SK-N-SH treated with all-trans-retinoic acid at 6 μM for 48 hours (cell line): ENCODE results near the gene INTU.

ENCODE experiments used
- ATAC-seq: fragments of 200-7000 bp; cut with Tn5 transposase; 3 replicates; pipeline ENCODE4 v1.9.1; 2020; ENCODE audit warnings: mild to moderate bottlenecking, moderate library complexity
- ARNTL ChIP-seq: fragments of 450-650 bp; formaldehyde crosslinking; IDR thresholded peaks from 2 replicates; pipeline ENCODE4 v1.5.0; 2020; ENCODE audit warnings: low read depth, mild to moderate bottlenecking, moderate library complexity, borderline replicate concordance
- BACH2 ChIP-seq: fragments of 250-450 bp; sonication (Bioruptor Pico); IDR thresholded peaks from 2 replicates; pipeline ENCODE4 v1.9.0; 2021; ENCODE audit warnings: mild to moderate bottlenecking, borderline replicate concordance
- CREB5 ChIP-seq: fragments of 250-450 bp; sonication (Bioruptor Pico); IDR thresholded peaks from 2 replicates; pipeline ENCODE4 v1.5.1; 2020; ENCODE audit warnings: low read depth, mild to moderate bottlenecking, moderate library complexity
- CSDC2 ChIP-seq: fragments of 250-450 bp; sonication (Bioruptor Pico); IDR thresholded peaks from 2 replicates; pipeline ENCODE4 v1.5.0; 2020; ENCODE audit warnings: mild to moderate bottlenecking, moderate library complexity
- ESRRG ChIP-seq: fragments of 250-450 bp; sonication (Bioruptor Pico); IDR thresholded peaks from 2 replicates; pipeline ENCODE4 v1.6.1; 2021; ENCODE audit warnings: mild to moderate bottlenecking
- ISL1 ChIP-seq: fragments of 250-450 bp; sonication (Bioruptor Pico); IDR thresholded peaks from 2 replicates; pipeline ENCODE4 v2.1.2; 2022; ENCODE audit warnings: mild to moderate bottlenecking, moderate library complexity
- OSR1 ChIP-seq: fragments of 250-450 bp; sonication (Bioruptor Pico); IDR thresholded peaks from 2 replicates; pipeline ENCODE4 v1.8.0; 2022; ENCODE audit warnings: moderate library complexity, mild to moderate bottlenecking, inconsistent platforms
- POU6F1 ChIP-seq: fragments of 250-450 bp; sonication (Bioruptor Pico); IDR thresholded peaks from 2 replicates; pipeline ENCODE4 v1.8.0; 2021; ENCODE audit warnings: low read depth, mild to moderate bottlenecking, moderate library complexity, borderline replicate concordance
- PPARA ChIP-seq: fragments of 250-450 bp; sonication (Bioruptor Pico); IDR thresholded peaks from 2 replicates; pipeline ENCODE4 v1.5.0; 2020; ENCODE audit warnings: mild to moderate bottlenecking, borderline replicate concordance
- RARB ChIP-seq: fragments of 250-450 bp; sonication (Bioruptor Pico); IDR thresholded peaks from 2 replicates; pipeline ENCODE4 v1.8.0; 2021; ENCODE audit warnings: mild to moderate bottlenecking, moderate library complexity
- SNAI2 ChIP-seq: fragments of 250-450 bp; sonication (Bioruptor Pico); IDR thresholded peaks from 2 replicates; pipeline ENCODE4 v1.5.0; 2020; ENCODE audit warnings: mild to moderate bottlenecking, moderate library complexity
- TCF4 ChIP-seq: fragments of 250-450 bp; sonication (Bioruptor Pico); IDR thresholded peaks from 2 replicates; pipeline ENCODE4 v1.8.0; 2021; ENCODE audit warnings: mild to moderate bottlenecking, moderate library complexity, borderline replicate concordance
- TOX ChIP-seq: fragments of 250-450 bp; sonication (Bioruptor Pico); IDR thresholded peaks from 2 replicates; pipeline ENCODE4 v1.8.0; 2021; ENCODE audit warnings: mild to moderate bottlenecking, moderate library complexity, borderline replicate concordance
- ZC3H10 ChIP-seq: fragments of 250-450 bp; sonication (Bioruptor Pico); IDR thresholded peaks from 2 replicates; pipeline ENCODE4 v1.5.1; 2021; ENCODE audit warnings: mild to moderate bottlenecking, moderate library complexity
- ZFP3 ChIP-seq: fragments of 250-450 bp; sonication (Bioruptor Pico); IDR thresholded peaks from 2 replicates; pipeline ENCODE4 v1.5.0; 2020; ENCODE audit warnings: mild to moderate bottlenecking, moderate library complexity
- ZFP30 ChIP-seq: fragments of 450-650 bp; formaldehyde crosslinking; IDR thresholded peaks from 2 replicates; pipeline ENCODE4 v1.5.0; 2022; ENCODE audit warnings: mild to moderate bottlenecking, moderate library complexity
- ZNF565 ChIP-seq: fragments of 450-650 bp; formaldehyde crosslinking; conservative IDR thresholded peaks from 2 replicates; pipeline ENCODE4 v1.5.0; 2020; ENCODE audit warnings: low read depth, mild to moderate bottlenecking, moderate library complexity
- ZNF70 ChIP-seq: fragments of 450-650 bp; formaldehyde crosslinking; IDR thresholded peaks from 2 replicates; pipeline ENCODE4 v1.5.0; 2020; ENCODE audit warnings: mild to moderate bottlenecking, moderate library complexity
- ZNF8 ChIP-seq: fragments of 450-650 bp; formaldehyde crosslinking; IDR thresholded peaks from 2 replicates; pipeline ENCODE4 v1.5.0; 2020; ENCODE audit warnings: mild to moderate bottlenecking, moderate library complexity
- TF ChIP-seq, protein P1 (sequence below): fragments of 250-450 bp; sonication (Bioruptor Pico); IDR thresholded peaks from 2 replicates; pipeline ENCODE4 v1.5.1; 2021; ENCODE audit warnings: mild to moderate bottlenecking, moderate library complexity
- TF ChIP-seq, protein P2 (sequence below): fragments of 250-450 bp; sonication (Bioruptor Pico); IDR thresholded peaks from 2 replicates; pipeline ENCODE4 v1.8.0; 2020; ENCODE audit warnings: mild to moderate bottlenecking, moderate library complexity, borderline replicate concordance

Gene INTU

GRCh38 chr4:127601029-127601428 lies 31.7 kb upstream of the INTU start:
- ATAC-seq, result no peak
- TF ChIP-seq ISL1 (CRISPR knock-in tag), result no peak
- no peak for TF ChIP-seq ESRRG (CRISPR knock-in tag)
- no peak for TF ChIP-seq SNAI2 (CRISPR knock-in tag)
- TF ChIP-seq ARNTL, result no peak
- TF ChIP-seq, all 23 proteins: peak for 0

- no peak for TF ChIP-seq ZNF565 (CRISPR knock-in tag)
- no peak for TF ChIP-seq ZFP30 (CRISPR knock-in tag)
- TF ChIP-seq BACH2 (CRISPR knock-in tag), result no peak
- no peak for TF ChIP-seq ZNF70 (CRISPR knock-in tag)
- no peak for TF ChIP-seq CREB5 (CRISPR knock-in tag)
- TF ChIP-seq TCF4 (CRISPR knock-in tag), result no peak
- TF ChIP-seq ISL1 (CRISPR knock-in tag), result no peak
- ATAC-seq, result 0 out of 3 replicates have a peak, but pooled peaks have one; percentile 40
Measured at GRCh38 chr4:127604949-127605709, 27.6 kb upstream of the INTU start.

GRCh38 chr4:127606823-127607222 lies 25.9 kb upstream of the INTU start:
- ATAC-seq, result no peak
- no peak for TF ChIP-seq OSR1 (CRISPR knock-in tag)
- TF ChIP-seq ISL1 (CRISPR knock-in tag), result peak; percentile 93

- no peak for ATAC-seq
- TF ChIP-seq ZC3H10 (CRISPR knock-in tag) (no peak), ISL1 (CRISPR knock-in tag) (no peak), ARNTL (no peak), ESRRG (CRISPR knock-in tag) (no peak), ZFP3 (CRISPR knock-in tag) (no peak), TCF4 (CRISPR knock-in tag) (no peak), TOX (no peak), OSR1 (CRISPR knock-in tag) (no peak), CSDC2 (CRISPR knock-in tag) (no peak), BACH2 (CRISPR knock-in tag) (no peak), RARB (no peak), PPARA (CRISPR knock-in tag) (no peak), CREB5 (CRISPR knock-in tag) (no peak), ZNF70 (CRISPR knock-in tag) (no peak), POU6F1 (CRISPR knock-in tag) (no peak), ZNF8 (CRISPR knock-in tag) (no peak)
- TF ChIP-seq, protein P1, sequence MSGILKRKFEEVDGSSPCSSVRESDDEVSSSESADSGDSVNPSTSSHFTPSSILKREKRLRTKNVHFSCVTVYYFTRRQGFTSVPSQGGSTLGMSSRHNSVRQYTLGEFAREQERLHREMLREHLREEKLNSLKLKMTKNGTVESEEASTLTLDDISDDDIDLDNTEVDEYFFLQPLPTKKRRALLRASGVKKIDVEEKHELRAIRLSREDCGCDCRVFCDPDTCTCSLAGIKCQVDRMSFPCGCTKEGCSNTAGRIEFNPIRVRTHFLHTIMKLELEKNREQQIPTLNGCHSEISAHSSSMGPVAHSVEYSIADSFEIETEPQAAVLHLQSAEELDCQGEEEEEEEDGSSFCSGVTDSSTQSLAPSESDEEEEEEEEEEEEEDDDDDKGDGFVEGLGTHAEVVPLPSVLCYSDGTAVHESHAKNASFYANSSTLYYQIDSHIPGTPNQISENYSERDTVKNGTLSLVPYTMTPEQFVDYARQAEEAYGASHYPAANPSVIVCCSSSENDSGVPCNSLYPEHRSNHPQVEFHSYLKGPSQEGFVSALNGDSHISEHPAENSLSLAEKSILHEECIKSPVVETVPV (CRISPR knock-in tag), result no peak
- TF ChIP-seq, protein P2, sequence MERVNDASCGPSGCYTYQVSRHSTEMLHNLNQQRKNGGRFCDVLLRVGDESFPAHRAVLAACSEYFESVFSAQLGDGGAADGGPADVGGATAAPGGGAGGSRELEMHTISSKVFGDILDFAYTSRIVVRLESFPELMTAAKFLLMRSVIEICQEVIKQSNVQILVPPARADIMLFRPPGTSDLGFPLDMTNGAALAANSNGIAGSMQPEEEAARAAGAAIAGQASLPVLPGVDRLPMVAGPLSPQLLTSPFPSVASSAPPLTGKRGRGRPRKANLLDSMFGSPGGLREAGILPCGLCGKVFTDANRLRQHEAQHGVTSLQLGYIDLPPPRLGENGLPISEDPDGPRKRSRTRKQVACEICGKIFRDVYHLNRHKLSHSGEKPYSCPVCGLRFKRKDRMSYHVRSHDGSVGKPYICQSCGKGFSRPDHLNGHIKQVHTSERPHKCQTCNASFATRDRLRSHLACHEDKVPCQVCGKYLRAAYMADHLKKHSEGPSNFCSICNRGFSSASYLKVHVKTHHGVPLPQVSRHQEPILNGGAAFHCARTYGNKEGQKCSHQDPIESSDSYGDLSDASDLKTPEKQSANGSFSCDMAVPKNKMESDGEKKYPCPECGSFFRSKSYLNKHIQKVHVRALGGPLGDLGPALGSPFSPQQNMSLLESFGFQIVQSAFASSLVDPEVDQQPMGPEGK (CRISPR knock-in tag), result no peak
Measured at GRCh38 chr4:127609484-127609883, 23.3 kb upstream of the INTU start.
